GM23338 (cell line): ENCODE results near the gene FAM117A. TPM values are rescaled to one million over a fixed set of nuclear protein-coding genes. Genes with fewer than 3 reads are reported as not detected.

Experiments used
- ATAC-seq: fragments of 200-7000 bp; cut with Tn5 transposase; 3 replicates; pipeline ENCODE4 v1.9.1; 2020
- DNase-seq: peaks from one replicate; pipeline ENCODE4 v3.0.0-alpha.2; 2015; ENCODE audit warnings: low spot score
- H2AFZ ChIP-seq: fragments of 200-600 bp; sonication (generic); 2 replicates; pipeline ENCODE4 v1.8.0; 2016; ENCODE audit warnings: antibody characterized with exemption, mild to moderate bottlenecking, moderate library complexity
- H3F3A ChIP-seq: fragments of 200-600 bp; sonication (generic); replicated peaks from 2 replicates; pipeline ENCODE4 v1.8.0; 2017; ENCODE audit warnings: antibody characterized with exemption, mixed run types, low read depth
- H3K27ac ChIP-seq: fragments of 200-600 bp; sonication (generic); 2 replicates; pipeline ENCODE4 v1.6.1; 2016; ENCODE audit warnings: low read depth
- H3K27me3 ChIP-seq: fragments of 200-600 bp; sonication (generic); 2 replicates; pipeline ENCODE4 v1.8.0; 2016; ENCODE audit warnings: mild to moderate bottlenecking, mixed run types, moderate library complexity; ENCODE audit not compliant: insufficient read depth
- H3K36me3 ChIP-seq: fragments of 200-600 bp; sonication (generic); 2 replicates; pipeline ENCODE4 v1.8.0; 2016; ENCODE audit warnings: mild to moderate bottlenecking; ENCODE audit not compliant: insufficient read depth
- H3K4me1 ChIP-seq: fragments of 200-600 bp; sonication (generic); 2 replicates; pipeline ENCODE4 v1.8.0; 2016; ENCODE audit warnings: mild to moderate bottlenecking, moderate library complexity; ENCODE audit not compliant: insufficient read depth
- H3K4me2 ChIP-seq: fragments of 200-600 bp; sonication (generic); 2 replicates; pipeline ENCODE4 v1.7.1; 2017; ENCODE audit warnings: mixed run types
- H3K4me3 ChIP-seq: fragments of 200-600 bp; sonication (generic); 2 replicates; pipeline ENCODE4 v1.6.1; 2016; ENCODE audit warnings: mixed run types
- H3K79me2 ChIP-seq: fragments of 200-600 bp; sonication (generic); replicated peaks from 2 replicates; pipeline ENCODE4 v1.8.0; 2017; ENCODE audit warnings: mild to moderate bottlenecking; ENCODE audit not compliant: insufficient read depth
- H3K9me2 ChIP-seq: fragments of 200-600 bp; sonication (generic); 2 replicates; pipeline ENCODE4 v1.8.0; 2017; ENCODE audit not compliant: insufficient read depth
- H4K20me1 ChIP-seq: fragments of 200-600 bp; sonication (generic); replicated peaks from 2 replicates; pipeline ENCODE4 v1.8.0; 2017; ENCODE audit warnings: mild to moderate bottlenecking; ENCODE audit not compliant: insufficient read depth
- H3K27ac Mint-ChIP-seq: 2 replicates; pipeline ENCODE4 v1.8.0; 2020; ENCODE audit warnings: inconsistent platforms, mild to moderate bottlenecking, moderate library complexity, mixed read lengths
- H3K27me3 Mint-ChIP-seq: 3 replicates; pipeline ENCODE4 v1.8.0; 2022; ENCODE audit warnings: low read depth, mild to moderate bottlenecking, moderate library complexity, mixed read lengths, inconsistent platforms; ENCODE audit not compliant: insufficient read depth, poor library complexity
- H3K36me3 Mint-ChIP-seq: 3 replicates; pipeline ENCODE4 v1.8.0; 2021; ENCODE audit warnings: low read depth, mild to moderate bottlenecking, inconsistent platforms, moderate library complexity, mixed read lengths
- H3K4me1 Mint-ChIP-seq: 3 replicates; pipeline ENCODE4 v1.8.0; 2020; ENCODE audit warnings: mild to moderate bottlenecking, inconsistent platforms, mixed read lengths
- H3K4me3 Mint-ChIP-seq: 3 replicates; pipeline ENCODE4 v1.8.0; 2021; ENCODE audit warnings: moderate library complexity, mild to moderate bottlenecking, inconsistent platforms, mixed read lengths
- H3K9me3 Mint-ChIP-seq: 3 replicates; pipeline ENCODE4 v1.8.0; 2020; ENCODE audit warnings: moderate library complexity, mild to moderate bottlenecking, inconsistent platforms, mixed read lengths
- CREB1 ChIP-seq: fragments of 250-450 bp; sonication (Bioruptor Pico); IDR thresholded peaks from 2 replicates; pipeline ENCODE4 v1.5.0; 2020; ENCODE audit warnings: low read depth, mild to moderate bottlenecking, moderate library complexity
- ETS1 ChIP-seq: IDR thresholded peaks from 2 replicates; pipeline ENCODE4 v1.6.1; 2016; ENCODE audit warnings: antibody characterized with exemption
- EZH2 ChIP-seq: fragments of 200-600 bp; sonication (generic); IDR thresholded peaks from one replicate; pipeline ENCODE4 v1.8.0; 2017; ENCODE audit warnings: antibody characterized with exemption, mild to moderate bottlenecking, low read depth; ENCODE audit not compliant: unreplicated experiment
- EZH2phosphoT487 ChIP-seq: fragments of 200-600 bp; sonication (generic); IDR thresholded peaks from one replicate; pipeline ENCODE4 v1.8.1; 2018; ENCODE audit warnings: antibody characterized with exemption; ENCODE audit not compliant: unreplicated experiment
- JUNB ChIP-seq: IDR thresholded peaks from one replicate; pipeline ENCODE4 v1.6.1; 2016; ENCODE audit warnings: antibody characterized with exemption; ENCODE audit not compliant: unreplicated experiment
- NANOG ChIP-seq: IDR thresholded peaks from 2 replicates; pipeline ENCODE4 v1.6.1; 2016; ENCODE audit warnings: antibody characterized with exemption, borderline replicate concordance
- POLR2AphosphoS5 ChIP-seq: IDR thresholded peaks from 2 replicates; pipeline ENCODE4 v1.6.1; 2016; ENCODE audit warnings: antibody characterized with exemption, low read depth
- STAT1 ChIP-seq: IDR thresholded peaks from one replicate; pipeline ENCODE4 v1.6.1; 2016; ENCODE audit warnings: antibody characterized with exemption; ENCODE audit not compliant: unreplicated experiment
- ZNF114 ChIP-seq: fragments of 250-450 bp; sonication (Bioruptor Pico); IDR thresholded peaks from 2 replicates; pipeline ENCODE4 v1.5.0; 2020; ENCODE audit warnings: mild to moderate bottlenecking, moderate library complexity
- ZNF331 ChIP-seq: fragments of 250-450 bp; sonication (Bioruptor Pico); IDR thresholded peaks from 2 replicates; pipeline ENCODE4 v1.5.0; 2020; ENCODE audit warnings: low read depth, mild to moderate bottlenecking, moderate library complexity
- ZNF462 ChIP-seq: fragments of 250-450 bp; sonication (Bioruptor Pico); IDR thresholded peaks from 2 replicates; pipeline ENCODE4 v1.5.0; 2020; ENCODE audit warnings: mild to moderate bottlenecking, moderate library complexity
- polyA plus RNA-seq: library from polyadenylated mRNA; unstranded; fragments of >200 nt; fragmentation: Nextera tagmentation; extraction: Ambion mirVana; gene quantifications from 2 replicates; pipeline ENCODE4 v1.2.1, GENCODE V29; 2016
- total RNA-seq: library from RNA; depleted of rRNA; stranded (reverse); fragments of >200 nt; shearing (Covaris generic); gene quantifications from 2 replicates; pipeline ENCODE4 v1.2.3, GENCODE V29; 2014
- TF ChIP-seq, protein P1 (sequence below): IDR thresholded peaks from one replicate; pipeline ENCODE4 v1.6.1; 2018; ENCODE audit warnings: antibody characterized with exemption; ENCODE audit not compliant: unreplicated experiment
- TF ChIP-seq, protein P2 (sequence below), 2 experiments: fragments of 200-600 bp in 1 of 2; sonication (generic) in 1 of 2; conservative IDR thresholded peaks; 2 replicates each; pipeline versions ENCODE4 v1.5.1 to v1.6.1; 2016 to 2017; ENCODE audit warnings: antibody characterized with exemption in 2 of 2, low read depth in 2 of 2, mild to moderate bottlenecking in 2 of 2, moderate library complexity in 1 of 2

Gene FAM117A
- total and polyA plus RNA-seq, 2 experiments from 2014 or later = 21.3 to 46.4 TPM

GRCh38 chr17:49756323-49757150 is 7.4 kb downstream of the FAM117A start:
- no peak for TF ChIP-seq ZNF114
- no peak for TF ChIP-seq EZH2
- TF ChIP-seq EZH2phosphoT487 = no peak
- no peak for TF ChIP-seq NANOG
- TF ChIP-seq STAT1 = no peak
- no peak for TF ChIP-seq CREB1
- no peak for TF ChIP-seq ZNF462 (CRISPR knock-in tag)
- TF ChIP-seq, protein P1, sequence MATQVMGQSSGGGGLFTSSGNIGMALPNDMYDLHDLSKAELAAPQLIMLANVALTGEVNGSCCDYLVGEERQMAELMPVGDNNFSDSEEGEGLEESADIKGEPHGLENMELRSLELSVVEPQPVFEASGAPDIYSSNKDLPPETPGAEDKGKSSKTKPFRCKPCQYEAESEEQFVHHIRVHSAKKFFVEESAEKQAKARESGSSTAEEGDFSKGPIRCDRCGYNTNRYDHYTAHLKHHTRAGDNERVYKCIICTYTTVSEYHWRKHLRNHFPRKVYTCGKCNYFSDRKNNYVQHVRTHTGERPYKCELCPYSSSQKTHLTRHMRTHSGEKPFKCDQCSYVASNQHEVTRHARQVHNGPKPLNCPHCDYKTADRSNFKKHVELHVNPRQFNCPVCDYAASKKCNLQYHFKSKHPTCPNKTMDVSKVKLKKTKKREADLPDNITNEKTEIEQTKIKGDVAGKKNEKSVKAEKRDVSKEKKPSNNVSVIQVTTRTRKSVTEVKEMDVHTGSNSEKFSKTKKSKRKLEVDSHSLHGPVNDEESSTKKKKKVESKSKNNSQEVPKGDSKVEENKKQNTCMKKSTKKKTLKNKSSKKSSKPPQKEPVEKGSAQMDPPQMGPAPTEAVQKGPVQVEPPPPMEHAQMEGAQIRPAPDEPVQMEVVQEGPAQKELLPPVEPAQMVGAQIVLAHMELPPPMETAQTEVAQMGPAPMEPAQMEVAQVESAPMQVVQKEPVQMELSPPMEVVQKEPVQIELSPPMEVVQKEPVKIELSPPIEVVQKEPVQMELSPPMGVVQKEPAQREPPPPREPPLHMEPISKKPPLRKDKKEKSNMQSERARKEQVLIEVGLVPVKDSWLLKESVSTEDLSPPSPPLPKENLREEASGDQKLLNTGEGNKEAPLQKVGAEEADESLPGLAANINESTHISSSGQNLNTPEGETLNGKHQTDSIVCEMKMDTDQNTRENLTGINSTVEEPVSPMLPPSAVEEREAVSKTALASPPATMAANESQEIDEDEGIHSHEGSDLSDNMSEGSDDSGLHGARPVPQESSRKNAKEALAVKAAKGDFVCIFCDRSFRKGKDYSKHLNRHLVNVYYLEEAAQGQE = no peak
- no peak for TF ChIP-seq POLR2AphosphoS5
- TF ChIP-seq JUNB = no peak
- TF ChIP-seq ETS1 = no peak
- no peak for TF ChIP-seq ZNF331 (CRISPR knock-in tag)
- TF ChIP-seq, protein P2, sequence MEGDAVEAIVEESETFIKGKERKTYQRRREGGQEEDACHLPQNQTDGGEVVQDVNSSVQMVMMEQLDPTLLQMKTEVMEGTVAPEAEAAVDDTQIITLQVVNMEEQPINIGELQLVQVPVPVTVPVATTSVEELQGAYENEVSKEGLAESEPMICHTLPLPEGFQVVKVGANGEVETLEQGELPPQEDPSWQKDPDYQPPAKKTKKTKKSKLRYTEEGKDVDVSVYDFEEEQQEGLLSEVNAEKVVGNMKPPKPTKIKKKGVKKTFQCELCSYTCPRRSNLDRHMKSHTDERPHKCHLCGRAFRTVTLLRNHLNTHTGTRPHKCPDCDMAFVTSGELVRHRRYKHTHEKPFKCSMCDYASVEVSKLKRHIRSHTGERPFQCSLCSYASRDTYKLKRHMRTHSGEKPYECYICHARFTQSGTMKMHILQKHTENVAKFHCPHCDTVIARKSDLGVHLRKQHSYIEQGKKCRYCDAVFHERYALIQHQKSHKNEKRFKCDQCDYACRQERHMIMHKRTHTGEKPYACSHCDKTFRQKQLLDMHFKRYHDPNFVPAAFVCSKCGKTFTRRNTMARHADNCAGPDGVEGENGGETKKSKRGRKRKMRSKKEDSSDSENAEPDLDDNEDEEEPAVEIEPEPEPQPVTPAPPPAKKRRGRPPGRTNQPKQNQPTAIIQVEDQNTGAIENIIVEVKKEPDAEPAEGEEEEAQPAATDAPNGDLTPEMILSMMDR (conservative IDR thresholded peaks at IDR 0.05; ENCODE audit: low read depth in 2 of 2) = no peak
- Histone ChIP-seq H3K4me1 (peaks cover 26% of the 10 kb centered on the region), H3F3A (no peaks in the 10 kb centered on the region), H3K27ac (no peak overlapping the region), H3K9me2 (no peaks in the 10 kb centered on the region), H4K20me1 (peaks cover 68% of the 10 kb centered on the region), H2AFZ (no peak overlapping the region), H3K36me3 (no peaks in the 10 kb centered on the region), H3K4me3 (no peak overlapping the region), H3K79me2 (peaks cover 100% of the 10 kb centered on the region), H3K4me2 (no peak overlapping the region), H3K27me3 (no peaks in the 10 kb centered on the region)
- Mint-ChIP-seq H3K9me3 (no peaks in the 10 kb centered on the region; the same call in 2 of the 3 replicates), H3K4me3 (no peak overlapping the region), H3K27me3 (no peaks in the 10 kb centered on the region), H3K36me3 (peaks cover 11% of the 10 kb centered on the region; the same call in 2 of the 3 replicates), H3K27ac (peak overlapping the region; percentile 65), H3K4me1 (peaks cover 44% of the 10 kb centered on the region)
- DNase-seq (no peak), ATAC-seq (peak; percentile 68)
